A549 treated with DMSO at 1 μM for 4 hours (cell line): Measurements from ENCODE around the gene MICAL1. TPM values are rescaled to one million over a fixed set of nuclear protein-coding genes. Genes with fewer than 3 reads are reported as not detected.

Experiments
- total RNA-seq: library from RNA; stranded (reverse); fragments of 200-300 nt; extraction: Qiagen RNA extraction; gene quantifications from 5 replicates; pipeline ENCODE4 v1.2.3, GENCODE V29; 2022; ENCODE audit warnings: low read depth

MICAL1 gene
- total RNA-seq: 8.8 to 14.0 TPM (median 13.5 TPM) in 5 replicates

GRCh38 chr6:109455437-109456110, at the start of gene MICAL1:
TSS of gene MICAL1 (minus strand) at chr6:109455772. CDS start at chr6:109454196, 1,576 bp downstream.

GRCh38 chr6:109482905-109483734, 27.5 kb upstream of the MICAL1 start, which contains the start of gene ZBTB24:
TSS of gene ZBTB24 (minus strand) at chr6:109483219. CDS start at chr6:109482026, 1,193 bp downstream.

GRCh38 chr6:109440331-109441068, 15.1 kb downstream of the MICAL1 start, which contains the start of the genes PPIL6 and SMPD2:
TSS of gene PPIL6 (minus strand) at chr6:109440628. CDS start at chr6:109440590, 38 bp downstream.
TSS of gene SMPD2 (plus strand) at chr6:109440724. CDS start at chr6:109441122, 398 bp downstream.

Other genes with a start within 250 kb of the MICAL1 start
- gene CD164, start 73.3 kb downstream of the MICAL1 start, total RNA-seq: 87.3 to 130 TPM (median 110 TPM) in 5 replicates
- gene PPIL6, start 15.1 kb downstream of the MICAL1 start, total RNA-seq: 2.2 to 3.3 TPM (median 2.7 TPM) in 5 replicates
- gene SMPD2, start 15.0 kb downstream of the MICAL1 start, total RNA-seq: 11.2 to 16.5 TPM (median 15.6 TPM) in 5 replicates
- gene ZBTB24, start 27.4 kb upstream of the MICAL1 start, total RNA-seq: 4.1 to 5.0 TPM (median 4.9 TPM) in 5 replicates
- gene AK9, start 235.4 kb upstream of the MICAL1 start, total RNA-seq: 0.94 to 1.8 TPM (median 1.2 TPM) in 5 replicates
- 3.9 to 5.0 TPM (median 4.3 TPM) in 5 replicates for gene FIG4, start 235.5 kb upstream of the MICAL1 start, total RNA-seq